Osteocyte (in vitro differentiated cells): ENCODE data around the gene MCTP1. TPM values are rescaled to one million over a fixed set of nuclear protein-coding genes. Genes with fewer than 3 reads are reported as not detected.

Source experiments
- DNase-seq: peaks from one replicate; pipeline ENCODE4 v3.0.0; 2021; ENCODE audit warnings: mixed read lengths; ENCODE audit not compliant: unreplicated experiment; ENCODE audit errors: extremely low spot score
- H3K27ac Mint-ChIP-seq: one replicate; pipeline ENCODE4 v1.8.0; 2021; ENCODE audit warnings: mild to moderate bottlenecking, mixed read lengths; ENCODE audit not compliant: unreplicated experiment
- H3K27me3 Mint-ChIP-seq: one replicate; pipeline ENCODE4 v1.8.0; 2021; ENCODE audit warnings: mixed read lengths; ENCODE audit not compliant: unreplicated experiment
- H3K36me3 Mint-ChIP-seq: one replicate; pipeline ENCODE4 v1.8.0; 2021; ENCODE audit warnings: mixed read lengths; ENCODE audit not compliant: unreplicated experiment
- H3K4me1 Mint-ChIP-seq: one replicate; pipeline ENCODE4 v1.8.0; 2021; ENCODE audit warnings: mixed read lengths; ENCODE audit not compliant: unreplicated experiment
- H3K4me3 Mint-ChIP-seq: one replicate; pipeline ENCODE4 v1.8.0; 2021; ENCODE audit warnings: mild to moderate bottlenecking, moderate library complexity, mixed read lengths; ENCODE audit not compliant: unreplicated experiment
- H3K9me3 Mint-ChIP-seq: one replicate; pipeline ENCODE4 v1.8.0; 2021; ENCODE audit warnings: mixed read lengths; ENCODE audit not compliant: unreplicated experiment
- total RNA-seq: library from RNA; stranded (reverse); gene quantifications from 2 replicates; pipeline ENCODE4 v1.2.1, GENCODE V29; 2021
- TF ChIP-seq, protein P1 (sequence below): fragments of 200-600 bp; sonication (generic); IDR thresholded peaks from 2 replicates; pipeline ENCODE4 v1.5.0; 2021; ENCODE audit warnings: antibody characterized with exemption, mild to moderate bottlenecking, moderate library complexity

Gene MCTP1
- total RNA-seq, 1 donor from 2014 or later, result 0.67 TPM

DNA sequence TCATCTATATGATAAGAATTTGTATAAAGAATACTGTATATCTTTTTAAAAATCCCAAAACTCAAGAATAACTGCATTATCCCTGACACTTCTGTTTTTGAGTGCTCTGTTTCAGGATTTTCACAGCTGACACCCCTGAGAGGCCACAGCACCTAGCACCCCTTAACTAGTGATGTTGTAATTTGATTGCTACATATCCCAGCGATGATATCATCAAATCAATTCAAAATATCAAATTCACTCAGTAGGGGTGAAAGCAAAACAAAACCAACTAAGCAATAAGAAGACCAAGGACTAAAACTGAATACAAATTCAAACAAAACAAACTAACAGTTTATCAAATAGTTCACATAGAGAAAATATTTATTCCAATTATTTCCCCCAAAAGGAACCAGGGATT, 184.3 kb downstream of the MCTP1 start:
- no peaks in the 10 kb centered on the region for H3K36me3 Mint-ChIP-seq
- H3K9me3 Mint-ChIP-seq, result no peaks in the 10 kb centered on the region
- no peak overlapping the region for H3K27ac Mint-ChIP-seq
- H3K27me3 Mint-ChIP-seq, result peaks cover 16% of the 10 kb centered on the region
- H3K4me3 Mint-ChIP-seq, result no peak overlapping the region
- no peak for DNase-seq
- TF ChIP-seq, protein P1, sequence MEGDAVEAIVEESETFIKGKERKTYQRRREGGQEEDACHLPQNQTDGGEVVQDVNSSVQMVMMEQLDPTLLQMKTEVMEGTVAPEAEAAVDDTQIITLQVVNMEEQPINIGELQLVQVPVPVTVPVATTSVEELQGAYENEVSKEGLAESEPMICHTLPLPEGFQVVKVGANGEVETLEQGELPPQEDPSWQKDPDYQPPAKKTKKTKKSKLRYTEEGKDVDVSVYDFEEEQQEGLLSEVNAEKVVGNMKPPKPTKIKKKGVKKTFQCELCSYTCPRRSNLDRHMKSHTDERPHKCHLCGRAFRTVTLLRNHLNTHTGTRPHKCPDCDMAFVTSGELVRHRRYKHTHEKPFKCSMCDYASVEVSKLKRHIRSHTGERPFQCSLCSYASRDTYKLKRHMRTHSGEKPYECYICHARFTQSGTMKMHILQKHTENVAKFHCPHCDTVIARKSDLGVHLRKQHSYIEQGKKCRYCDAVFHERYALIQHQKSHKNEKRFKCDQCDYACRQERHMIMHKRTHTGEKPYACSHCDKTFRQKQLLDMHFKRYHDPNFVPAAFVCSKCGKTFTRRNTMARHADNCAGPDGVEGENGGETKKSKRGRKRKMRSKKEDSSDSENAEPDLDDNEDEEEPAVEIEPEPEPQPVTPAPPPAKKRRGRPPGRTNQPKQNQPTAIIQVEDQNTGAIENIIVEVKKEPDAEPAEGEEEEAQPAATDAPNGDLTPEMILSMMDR, result no peak
- no peaks in the 10 kb centered on the region for H3K4me1 Mint-ChIP-seq

DNA sequence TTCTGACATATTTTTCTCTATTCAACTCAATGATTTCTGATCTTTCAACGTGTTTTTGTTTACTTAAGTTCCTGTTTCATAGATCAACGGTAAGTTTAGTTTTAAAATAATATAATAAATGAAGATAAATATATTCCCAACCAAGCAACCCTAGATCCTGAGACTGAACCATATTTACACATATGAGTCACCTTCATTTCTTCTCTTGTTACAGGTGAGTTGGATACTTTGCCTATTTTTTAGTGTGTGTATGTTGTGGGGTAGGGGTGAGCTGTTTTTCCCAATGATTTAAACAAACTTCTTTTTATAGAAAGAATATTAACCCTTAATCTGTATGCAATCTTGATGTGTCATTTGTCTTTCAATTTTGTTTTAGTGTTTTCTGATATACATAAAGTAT, 186.9 kb downstream of the MCTP1 start:
- DNase-seq, result no peak
- TF ChIP-seq, protein P1, result no peak
- H3K4me3 Mint-ChIP-seq, result no peak overlapping the region
- H3K36me3 Mint-ChIP-seq, result no peaks in the 10 kb centered on the region
- peaks cover 10% of the 10 kb centered on the region for H3K27me3 Mint-ChIP-seq
- no peak overlapping the region for H3K27ac Mint-ChIP-seq
- no peaks in the 10 kb centered on the region for H3K4me1 Mint-ChIP-seq
- no peaks in the 10 kb centered on the region for H3K9me3 Mint-ChIP-seq

DNA sequence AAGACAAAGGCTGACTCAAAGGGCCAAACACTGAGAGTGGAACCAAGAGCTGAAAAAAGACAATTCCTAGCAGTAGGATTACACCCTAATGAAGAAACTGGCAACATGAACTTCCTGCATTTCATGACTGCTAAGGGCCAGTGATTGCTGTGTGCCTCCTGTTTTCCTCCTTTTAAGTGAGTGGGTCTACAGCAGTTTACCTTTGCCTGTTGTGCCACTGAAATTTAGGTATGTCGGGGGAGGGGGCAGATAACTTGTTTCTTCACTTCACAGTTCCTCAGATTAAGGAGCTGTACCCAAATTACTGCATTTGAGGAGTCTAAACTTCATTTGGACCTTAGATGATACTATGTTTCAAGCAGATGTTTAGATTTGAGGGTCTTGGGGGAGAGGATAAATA, 191.7 kb downstream of the MCTP1 start:
- no peaks in the 10 kb centered on the region for H3K36me3 Mint-ChIP-seq
- H3K27me3 Mint-ChIP-seq, result peaks cover 20% of the 10 kb centered on the region
- no peak for DNase-seq
- H3K9me3 Mint-ChIP-seq, result peaks cover 10% of the 10 kb centered on the region
- TF ChIP-seq, protein P1, result no peak
- H3K27ac Mint-ChIP-seq, result no peak overlapping the region
- H3K4me3 Mint-ChIP-seq, result no peak overlapping the region
- no peaks in the 10 kb centered on the region for H3K4me1 Mint-ChIP-seq

DNA sequence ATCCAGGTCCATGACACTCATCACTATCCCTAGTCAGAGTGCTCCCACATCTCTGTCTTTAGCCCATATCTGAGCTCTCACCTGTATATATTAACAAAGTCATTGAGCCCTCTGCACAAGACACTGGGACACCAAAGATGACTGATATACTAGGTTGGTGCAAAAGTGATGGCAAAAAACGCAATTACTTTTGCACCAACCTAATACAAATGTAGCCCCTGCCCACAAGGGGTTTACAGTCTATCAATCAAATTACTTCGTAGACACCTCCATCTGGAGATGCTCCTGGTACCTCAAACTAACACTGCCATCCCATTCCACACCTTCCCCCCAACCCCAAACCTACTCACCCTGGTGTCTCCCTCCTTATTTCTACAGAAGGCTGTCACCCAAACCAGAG, 194.1 kb downstream of the MCTP1 start:
- Mint-ChIP-seq H3K36me3 (no peaks in the 10 kb centered on the region), H3K27me3 (peaks cover 10% of the 10 kb centered on the region), H3K4me3 (no peak overlapping the region), H3K9me3 (peaks cover 10% of the 10 kb centered on the region), H3K27ac (no peak overlapping the region), H3K4me1 (no peaks in the 10 kb centered on the region)
- DNase-seq, result no peak
- TF ChIP-seq, protein P1, result no peak

DNA sequence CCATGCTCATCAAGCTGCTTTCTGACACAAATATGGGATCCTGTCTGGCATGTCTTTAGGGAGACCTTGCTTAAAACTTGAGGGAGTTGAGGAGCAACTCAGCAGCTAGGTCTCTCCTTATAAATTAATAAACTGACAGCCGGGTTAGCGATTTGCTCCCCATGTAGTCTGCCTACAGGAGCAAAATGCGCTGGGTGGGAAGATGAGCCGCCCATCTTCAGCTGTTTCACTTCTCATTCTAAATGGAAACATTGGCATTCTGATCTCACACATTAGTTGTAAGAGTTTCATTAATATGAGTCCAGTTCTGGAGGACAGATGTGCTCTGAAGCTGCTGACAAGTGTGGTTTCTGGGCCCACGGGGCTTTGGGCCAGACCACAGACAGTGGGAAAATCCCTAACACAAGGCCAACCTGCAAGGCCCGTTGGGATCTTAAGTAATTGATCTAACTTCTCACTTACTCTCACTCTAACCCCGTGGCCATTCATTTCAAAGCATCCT, 197.0 kb downstream of the MCTP1 start:
- H3K9me3 Mint-ChIP-seq, result peaks cover 10% of the 10 kb centered on the region
- peaks cover 10% of the 10 kb centered on the region for H3K27me3 Mint-ChIP-seq
- H3K4me1 Mint-ChIP-seq, result peaks cover 6% of the 10 kb centered on the region
- no peaks in the 10 kb centered on the region for H3K36me3 Mint-ChIP-seq
- H3K27ac Mint-ChIP-seq, result no peak overlapping the region
- DNase-seq, result no peak
- no peak overlapping the region for H3K4me3 Mint-ChIP-seq
- TF ChIP-seq, protein P1, result no peak
